ENCODE measurements around the gene KIF5B. TPM values are rescaled to one million over a fixed set of nuclear protein-coding genes. Genes with fewer than 3 reads are reported as not detected.
"Not testable (repeated sequence)": the region's sequence is repeated elsewhere in the genome, so short reads cannot be mapped to it uniquely, and the experiment has no call there.

Gene KIF5B
- total RNA-seq, 2 donors from 2014 or later = 142 to 155 TPM

GRCh38 chr10:32047881-32048280, 8.3 kb downstream of the KIF5B start:
- Histone ChIP-seq H3K4me1 (peaks cover 0 to 83% of the 10 kb centered on the region in 2 donors), H3K27ac (no peak overlapping the region), H3K27me3 (no peaks in the 10 kb centered on the region)

GRCh38 chr10:32046151-32046550, 10.1 kb downstream of the KIF5B start:
- no peak overlapping the region for H3K4me3 ChIP-seq
- peaks cover 0 to 82% of the 10 kb centered on the region in 2 donors for H3K4me1 ChIP-seq
- TF ChIP-seq, protein P1, sequence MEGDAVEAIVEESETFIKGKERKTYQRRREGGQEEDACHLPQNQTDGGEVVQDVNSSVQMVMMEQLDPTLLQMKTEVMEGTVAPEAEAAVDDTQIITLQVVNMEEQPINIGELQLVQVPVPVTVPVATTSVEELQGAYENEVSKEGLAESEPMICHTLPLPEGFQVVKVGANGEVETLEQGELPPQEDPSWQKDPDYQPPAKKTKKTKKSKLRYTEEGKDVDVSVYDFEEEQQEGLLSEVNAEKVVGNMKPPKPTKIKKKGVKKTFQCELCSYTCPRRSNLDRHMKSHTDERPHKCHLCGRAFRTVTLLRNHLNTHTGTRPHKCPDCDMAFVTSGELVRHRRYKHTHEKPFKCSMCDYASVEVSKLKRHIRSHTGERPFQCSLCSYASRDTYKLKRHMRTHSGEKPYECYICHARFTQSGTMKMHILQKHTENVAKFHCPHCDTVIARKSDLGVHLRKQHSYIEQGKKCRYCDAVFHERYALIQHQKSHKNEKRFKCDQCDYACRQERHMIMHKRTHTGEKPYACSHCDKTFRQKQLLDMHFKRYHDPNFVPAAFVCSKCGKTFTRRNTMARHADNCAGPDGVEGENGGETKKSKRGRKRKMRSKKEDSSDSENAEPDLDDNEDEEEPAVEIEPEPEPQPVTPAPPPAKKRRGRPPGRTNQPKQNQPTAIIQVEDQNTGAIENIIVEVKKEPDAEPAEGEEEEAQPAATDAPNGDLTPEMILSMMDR (IDR thresholded peaks at IDR 0.05) = no peak
- H3K9me3 ChIP-seq = no peaks in the 10 kb centered on the region
- peaks cover 48% of the 10 kb centered on the region for H3K36me3 ChIP-seq
- no peak overlapping the region for H3K27ac ChIP-seq
- no peak for DNase-seq (ENCODE audit: low spot score)
- no peaks in the 10 kb centered on the region for H3K27me3 ChIP-seq

More at GRCh38 chr10:32047881-32048280, 8.3 kb downstream of the KIF5B start:
- H3K36me3 ChIP-seq = peaks cover 43% of the 10 kb centered on the region
- DNase-seq (ENCODE audit: low spot score) = no peak
- no peaks in the 10 kb centered on the region for H3K9me3 ChIP-seq
- no peak overlapping the region for H3K4me3 ChIP-seq
- TF ChIP-seq, protein P1 (IDR thresholded peaks at IDR 0.05) = no peak

DNA sequence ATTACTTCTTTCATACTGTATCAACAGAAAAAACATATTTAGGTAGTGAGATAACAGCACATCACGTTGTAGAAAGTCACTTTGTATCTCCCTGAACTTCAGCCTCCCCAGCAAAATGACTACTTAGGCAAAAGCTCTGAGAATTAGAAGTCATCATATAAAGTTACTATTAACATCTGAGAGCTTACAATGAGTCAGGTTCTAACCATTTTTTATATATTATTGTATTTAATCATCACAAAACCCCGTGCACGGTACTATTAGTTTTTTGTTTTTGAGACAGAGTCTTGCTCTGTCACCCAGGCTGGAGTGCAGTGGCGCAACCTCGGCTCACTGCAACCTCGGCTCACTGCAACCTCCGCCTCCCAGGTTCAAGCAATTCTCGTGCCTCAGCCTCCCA, 13.5 kb downstream of the KIF5B start:
- H3K9me3 ChIP-seq; H3K4me3 ChIP-seq; H3K27me3 ChIP-seq; DNase-seq (ENCODE audit: low spot score): not testable (repeated sequence)
- peak overlapping the region in 1 of 2 donors; percentile 42 for H3K27ac ChIP-seq
- H3K4me1 ChIP-seq = peaks cover 0 to 62% of the 10 kb centered on the region in 2 donors
- H3K36me3 ChIP-seq = peaks cover 56% of the 10 kb centered on the region

GRCh38 chr10:32041290-32042028, 14.8 kb downstream of the KIF5B start:
- Histone ChIP-seq H3K4me1 (peaks cover 0 to 59% of the 10 kb centered on the region in 2 donors), H3K27me3 (no peaks in the 10 kb centered on the region), H3K36me3 (peaks cover 58% of the 10 kb centered on the region), H3K9me3 (no peaks in the 10 kb centered on the region), H3K4me3 (no peak overlapping the region), H3K27ac (peak overlapping the region; percentile 42 to 52)
- TF ChIP-seq, protein P1 (IDR thresholded peaks at IDR 0.05) = no peak
- DNase-seq (ENCODE audit: low spot score) = no peak

- no peaks in the 10 kb centered on the region for H3K27me3 ChIP-seq
- TF ChIP-seq, protein P1 (IDR thresholded peaks at IDR 0.05) = no peak
- peaks cover 0 to 48% of the 10 kb centered on the region in 2 donors for H3K4me1 ChIP-seq
- H3K9me3 ChIP-seq = no peaks in the 10 kb centered on the region
- no peak for DNase-seq (ENCODE audit: low spot score)
- H3K36me3 ChIP-seq = peaks cover 59% of the 10 kb centered on the region
- H3K4me3 ChIP-seq = no peak overlapping the region
- H3K27ac ChIP-seq = peak overlapping the region; percentile 15 to 50
Measured at GRCh38 chr10:32039734-32040133, 16.5 kb downstream of the KIF5B start.

DNA sequence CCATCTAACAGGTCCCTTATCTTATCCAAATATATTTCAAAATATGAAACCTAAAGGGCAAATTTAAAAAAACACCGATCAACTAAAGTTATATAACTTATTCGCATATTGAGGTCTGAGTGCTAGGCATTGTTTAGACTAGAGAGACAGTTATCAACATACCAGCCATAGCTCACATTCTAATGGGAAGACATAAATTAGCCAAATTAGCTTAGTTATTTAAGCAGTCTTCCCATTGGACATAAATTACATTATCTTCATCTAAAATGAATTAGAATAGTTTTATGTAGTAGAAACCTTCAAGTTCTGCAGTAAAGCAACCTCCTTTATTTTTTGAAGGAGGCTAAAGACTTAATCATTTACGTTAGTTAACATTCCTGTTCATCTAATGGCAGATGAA, 17.4 kb downstream of the KIF5B start:
- TF ChIP-seq, protein P1 (IDR thresholded peaks at IDR 0.05) = no peak
- H3K4me3 ChIP-seq = no peak overlapping the region

More for the DNA sequence above, 17.4 kb downstream of the KIF5B start:
- H3K27ac ChIP-seq = peak overlapping the region in 1 of 2 donors; percentile 50
- H3K27me3 ChIP-seq = no peaks in the 10 kb centered on the region
- no peak for DNase-seq (ENCODE audit: low spot score)
- H3K9me3 ChIP-seq = no peaks in the 10 kb centered on the region
- H3K36me3 ChIP-seq = peaks cover 60% of the 10 kb centered on the region
- H3K4me1 ChIP-seq = peaks cover 0 to 40% of the 10 kb centered on the region in 2 donors

Data from right atrium auricular region (tissue), 2 donors.